ENCODE data around the gene PTK7. TPM values are rescaled to one million over a fixed set of nuclear protein-coding genes. Genes with fewer than 3 reads are reported as not detected.

The PTK7 gene
- total and polyA plus RNA-seq, 4 donors: 37.4 to 173 (median 84.2) TPM

- no peak overlapping the region for H3K4me3 ChIP-seq
- TF ChIP-seq, protein P1, sequence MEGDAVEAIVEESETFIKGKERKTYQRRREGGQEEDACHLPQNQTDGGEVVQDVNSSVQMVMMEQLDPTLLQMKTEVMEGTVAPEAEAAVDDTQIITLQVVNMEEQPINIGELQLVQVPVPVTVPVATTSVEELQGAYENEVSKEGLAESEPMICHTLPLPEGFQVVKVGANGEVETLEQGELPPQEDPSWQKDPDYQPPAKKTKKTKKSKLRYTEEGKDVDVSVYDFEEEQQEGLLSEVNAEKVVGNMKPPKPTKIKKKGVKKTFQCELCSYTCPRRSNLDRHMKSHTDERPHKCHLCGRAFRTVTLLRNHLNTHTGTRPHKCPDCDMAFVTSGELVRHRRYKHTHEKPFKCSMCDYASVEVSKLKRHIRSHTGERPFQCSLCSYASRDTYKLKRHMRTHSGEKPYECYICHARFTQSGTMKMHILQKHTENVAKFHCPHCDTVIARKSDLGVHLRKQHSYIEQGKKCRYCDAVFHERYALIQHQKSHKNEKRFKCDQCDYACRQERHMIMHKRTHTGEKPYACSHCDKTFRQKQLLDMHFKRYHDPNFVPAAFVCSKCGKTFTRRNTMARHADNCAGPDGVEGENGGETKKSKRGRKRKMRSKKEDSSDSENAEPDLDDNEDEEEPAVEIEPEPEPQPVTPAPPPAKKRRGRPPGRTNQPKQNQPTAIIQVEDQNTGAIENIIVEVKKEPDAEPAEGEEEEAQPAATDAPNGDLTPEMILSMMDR (IDR thresholded peaks at IDR 0.05; ENCODE audit: control extremely low read depth, extremely low read depth): no peak
- DNase-seq: no peak
- peaks cover 0 to 14% (median 4%) of the 10 kb centered on the region in 5 donors for H3K4me1 ChIP-seq (ENCODE audit: control insufficient read depth in 5 of 5, insufficient read depth in 5 of 5, low read length in 5 of 5)
- no peaks in the 10 kb centered on the region for H3K9me3 ChIP-seq (ENCODE audit: control insufficient read depth in 4 of 4, insufficient read depth in 3 of 4, low read length in 3 of 4)
- H3K27ac ChIP-seq (ENCODE audit: low read depth in 1 of 2, low read length in 1 of 2): no peak overlapping the region
- WGBS, 2 donors: 75 to 90% methylated on average over 5 of the region's 5 CpGs
- peaks cover 10 to 29% (median 19%) of the 10 kb centered on the region in 4 donors for H3K36me3 ChIP-seq (ENCODE audit: control insufficient read depth in 4 of 4, insufficient read depth in 4 of 4, low read length in 4 of 4)
- ATAC-seq (ENCODE audit: insufficient read depth, low FRiP score): no peak
- H3K9ac ChIP-seq (ENCODE audit: insufficient read depth in 1 of 2, low read length in 2 of 2): no peak overlapping the region
- no peaks in the 10 kb centered on the region for H3K27me3 ChIP-seq (ENCODE audit: control insufficient read depth in 3 of 3, insufficient read depth in 3 of 3, low read length in 2 of 3)
Observed at GRCh38 chr6:43185391-43185985, 109.4 kb downstream of the PTK7 start.

GRCh38 chr6:43186019-43186418 is 109.9 kb downstream of the PTK7 start:
- H3K9me3 ChIP-seq (ENCODE audit: control insufficient read depth in 4 of 4, insufficient read depth in 3 of 4, low read length in 3 of 4): no peaks in the 10 kb centered on the region
- DNase-seq: no peak
- TF ChIP-seq, protein P1 (IDR thresholded peaks at IDR 0.05; ENCODE audit: control extremely low read depth, extremely low read depth): no peak
- ATAC-seq (ENCODE audit: insufficient read depth, low FRiP score): no peak
- no peaks in the 10 kb centered on the region for H3K27me3 ChIP-seq (ENCODE audit: control insufficient read depth in 3 of 3, insufficient read depth in 3 of 3, low read length in 2 of 3)
- H3K9ac ChIP-seq (ENCODE audit: insufficient read depth in 1 of 2, low read length in 2 of 2): no peak overlapping the region
- H3K4me3 ChIP-seq: no peak overlapping the region
- H3K4me1 ChIP-seq (ENCODE audit: control insufficient read depth in 5 of 5, insufficient read depth in 5 of 5, low read length in 5 of 5): peaks cover 0 to 14% (median 4%) of the 10 kb centered on the region in 5 donors
- peaks cover 12 to 29% (median 20%) of the 10 kb centered on the region in 4 donors for H3K36me3 ChIP-seq (ENCODE audit: control insufficient read depth in 4 of 4, insufficient read depth in 4 of 4, low read length in 4 of 4)
- 97 to 98% methylated on average over 14 of the region's 14 CpGs for WGBS, 2 donors
- H3K27ac ChIP-seq (ENCODE audit: low read depth in 1 of 2, low read length in 1 of 2): no peak overlapping the region

GRCh38 chr6:43186706-43187105 is 110.6 kb downstream of the PTK7 start:
- ATAC-seq (ENCODE audit: insufficient read depth, low FRiP score): no peak
- Histone ChIP-seq H3K27me3 (ENCODE audit: control insufficient read depth in 3 of 3, insufficient read depth in 3 of 3, low read length in 2 of 3) (no peaks in the 10 kb centered on the region), H3K9ac (ENCODE audit: insufficient read depth in 1 of 2, low read length in 2 of 2) (no peak overlapping the region)

More at GRCh38 chr6:43186706-43187105, 110.6 kb downstream of the PTK7 start:
- Histone ChIP-seq H3K27ac (ENCODE audit: low read depth in 1 of 2, low read length in 1 of 2) (no peak overlapping the region), H3K4me3 (no peak overlapping the region), H3K4me1 (ENCODE audit: control insufficient read depth in 5 of 5, insufficient read depth in 5 of 5, low read length in 5 of 5) (peaks cover 0 to 11% (median 2%) of the 10 kb centered on the region in 5 donors), H3K9me3 (ENCODE audit: control insufficient read depth in 4 of 4, insufficient read depth in 3 of 4, low read length in 3 of 4) (no peaks in the 10 kb centered on the region), H3K36me3 (ENCODE audit: control insufficient read depth in 4 of 4, insufficient read depth in 4 of 4, low read length in 4 of 4) (peaks cover 12 to 29% (median 20%) of the 10 kb centered on the region in 4 donors)
- DNase-seq: no peak
- TF ChIP-seq, protein P1 (IDR thresholded peaks at IDR 0.05; ENCODE audit: control extremely low read depth, extremely low read depth): no peak
- 98 to 99% methylated on average over 4 of the region's 4 CpGs for WGBS, 2 donors

Data from lung (tissue), 12 donors.